ENCODE measurements around the gene FAS.

GRCh38 chr10:88941026-88941425 is 49.6 kb upstream of the FAS start:
- TF ChIP-seq, protein P1, sequence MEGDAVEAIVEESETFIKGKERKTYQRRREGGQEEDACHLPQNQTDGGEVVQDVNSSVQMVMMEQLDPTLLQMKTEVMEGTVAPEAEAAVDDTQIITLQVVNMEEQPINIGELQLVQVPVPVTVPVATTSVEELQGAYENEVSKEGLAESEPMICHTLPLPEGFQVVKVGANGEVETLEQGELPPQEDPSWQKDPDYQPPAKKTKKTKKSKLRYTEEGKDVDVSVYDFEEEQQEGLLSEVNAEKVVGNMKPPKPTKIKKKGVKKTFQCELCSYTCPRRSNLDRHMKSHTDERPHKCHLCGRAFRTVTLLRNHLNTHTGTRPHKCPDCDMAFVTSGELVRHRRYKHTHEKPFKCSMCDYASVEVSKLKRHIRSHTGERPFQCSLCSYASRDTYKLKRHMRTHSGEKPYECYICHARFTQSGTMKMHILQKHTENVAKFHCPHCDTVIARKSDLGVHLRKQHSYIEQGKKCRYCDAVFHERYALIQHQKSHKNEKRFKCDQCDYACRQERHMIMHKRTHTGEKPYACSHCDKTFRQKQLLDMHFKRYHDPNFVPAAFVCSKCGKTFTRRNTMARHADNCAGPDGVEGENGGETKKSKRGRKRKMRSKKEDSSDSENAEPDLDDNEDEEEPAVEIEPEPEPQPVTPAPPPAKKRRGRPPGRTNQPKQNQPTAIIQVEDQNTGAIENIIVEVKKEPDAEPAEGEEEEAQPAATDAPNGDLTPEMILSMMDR (IDR thresholded peaks at IDR 0.05; ENCODE audit: poor library complexity), result no peak
- TF ChIP-seq EZH2 (IDR thresholded peaks at IDR 0.05; ENCODE audit: borderline replicate concordance), result no peak

Measured in hepatocyte (in vitro differentiated cells).